Activated CD4-positive, alpha-beta T cell treated with anti-CD3 and anti-CD28 coated beads, Interleukin-2, amount 10 ng/mL, durations not matched to agents 7 days and 5 days (primary cell): Measurements from ENCODE around the gene SSBP3. TPM values are rescaled to one million over a fixed set of nuclear protein-coding genes. Genes with fewer than 3 reads are reported as not detected.

ENCODE experiments used
- CTCF ChIA-PET: fragments of 350-600 bp; sonication (Branson Sonifier 250); formaldehyde crosslinking; loops from one replicate; lab custom pipeline; 2021; ENCODE audit warnings: antibody characterized with exemption; lab: Charles Lee
- POLR2A ChIA-PET: fragments of 350-600 bp; sonication (Branson Sonifier 250); formaldehyde crosslinking; loops from one replicate; lab custom pipeline; 2021; ENCODE audit warnings: antibody characterized with exemption; lab: Charles Lee
- DNase-seq: peaks from one replicate; pipeline ENCODE4 v3.0.0-alpha.2; 2020
- H3K27ac Mint-ChIP-seq: one replicate; pipeline ENCODE4 v1.8.0; 2021; ENCODE audit warnings: mild to moderate bottlenecking, moderate library complexity, mixed read lengths
- H3K27me3 Mint-ChIP-seq: one replicate; pipeline ENCODE4 v1.8.0; 2021; ENCODE audit warnings: mixed read lengths
- H3K36me3 Mint-ChIP-seq: one replicate; pipeline ENCODE4 v1.8.0; 2021; ENCODE audit warnings: low read depth, mixed read lengths
- H3K4me1 Mint-ChIP-seq: one replicate; pipeline ENCODE4 v1.8.0; 2021; ENCODE audit warnings: mixed read lengths
- H3K4me3 Mint-ChIP-seq: one replicate; pipeline ENCODE4 v1.8.0; 2021; ENCODE audit warnings: mild to moderate bottlenecking, moderate library complexity, mixed read lengths
- H3K9me3 Mint-ChIP-seq: one replicate; pipeline ENCODE4 v1.8.0; 2021; ENCODE audit warnings: mixed read lengths
- total RNA-seq, 2 experiments: library from RNA; stranded (reverse); gene quantifications; one replicate each; pipeline ENCODE4 v1.2.3, GENCODE V29; 2021

Gene SSBP3
- total RNA-seq, 2 experiments from 2014 or later, result 93.4 to 127 TPM

DNA sequence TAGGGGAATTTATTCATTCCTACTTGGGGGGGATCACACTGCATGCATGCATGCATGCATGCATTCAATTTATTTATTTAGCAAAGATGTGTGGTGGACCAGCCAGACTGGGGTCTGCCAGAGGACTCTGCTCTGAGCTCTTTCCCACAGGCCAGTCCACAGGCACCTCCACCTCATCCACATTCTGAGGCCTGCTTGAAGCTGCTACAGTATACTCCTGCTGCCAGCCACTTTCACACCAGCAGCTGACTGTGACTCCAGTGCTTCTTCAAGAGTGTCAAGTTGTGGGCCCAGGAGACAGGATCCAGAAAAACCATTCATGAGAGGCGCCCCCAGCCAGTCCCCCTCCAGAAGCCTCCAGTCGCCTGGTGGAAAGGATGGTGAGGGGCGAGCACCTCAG lies 30.9 kb downstream of the SSBP3 start:
- DNase-seq, result no peak
- CTCF ChIA-PET, result interaction anchor here (0.9 to 1.2 kb wide), 2 partner anchors 17 to 19 kb away, joined by 3 read pairs; no protein-coding TSS in a partner anchor
- POLR2A ChIA-PET, result no interaction called here
- H3K27ac Mint-ChIP-seq, result no peak overlapping the region
- H3K4me1 Mint-ChIP-seq, result peaks cover 78% of the 10 kb centered on the region
- H3K36me3 Mint-ChIP-seq, result peaks cover 24% of the 10 kb centered on the region
- H3K9me3 Mint-ChIP-seq, result no peaks in the 10 kb centered on the region
- H3K4me3 Mint-ChIP-seq, result no peak overlapping the region
- no peaks in the 10 kb centered on the region for H3K27me3 Mint-ChIP-seq

DNA sequence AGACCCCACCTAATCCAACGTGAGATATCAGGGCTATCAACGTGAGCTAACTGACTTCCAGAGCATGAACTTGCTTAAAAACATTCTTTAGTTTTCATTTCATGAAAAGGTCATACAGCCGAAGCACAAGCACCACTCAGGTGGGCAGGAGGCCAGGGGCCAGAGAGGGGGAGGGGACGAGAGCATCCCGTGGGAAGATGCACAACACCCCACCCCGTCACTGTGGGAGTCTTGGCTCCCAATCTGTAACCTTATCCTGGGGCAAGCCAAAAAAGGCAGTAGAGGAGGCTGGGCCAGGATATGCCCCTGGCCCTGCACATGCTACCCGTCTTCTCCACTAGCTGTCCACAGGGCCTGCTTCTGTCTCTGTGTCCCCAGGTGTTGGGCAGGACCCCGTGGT lies 31.4 kb downstream of the SSBP3 start:
- peaks cover 77% of the 10 kb centered on the region for H3K4me1 Mint-ChIP-seq

DNA sequence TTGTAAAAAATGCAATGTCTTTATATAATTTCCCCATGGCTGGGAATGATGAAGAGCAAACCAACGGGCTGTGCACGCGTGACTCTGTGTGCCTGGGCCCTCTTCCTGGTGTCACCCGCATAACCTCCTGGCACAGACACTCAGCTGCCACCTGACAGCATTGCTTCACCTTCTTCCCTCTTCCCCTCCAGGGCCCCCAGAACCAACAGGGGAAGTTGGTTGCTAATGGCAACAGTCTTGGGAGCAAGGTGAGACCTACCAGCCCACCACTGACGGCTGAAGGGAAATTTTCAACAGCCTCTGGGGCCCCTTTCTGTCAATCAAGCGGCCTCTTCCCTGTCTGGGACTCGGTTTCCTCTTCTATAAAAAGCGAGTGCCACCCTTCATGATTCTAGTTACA lies 33.2 kb downstream of the SSBP3 start:
- POLR2A ChIA-PET, result no interaction called here
- DNase-seq, result no peak

More for the DNA sequence above, 31.4 kb downstream of the SSBP3 start:
- peaks cover 28% of the 10 kb centered on the region for H3K36me3 Mint-ChIP-seq
- no peak overlapping the region for H3K4me3 Mint-ChIP-seq
- no peaks in the 10 kb centered on the region for H3K27me3 Mint-ChIP-seq
- POLR2A ChIA-PET, result no interaction called here
- no peaks in the 10 kb centered on the region for H3K9me3 Mint-ChIP-seq
- H3K27ac Mint-ChIP-seq, result peak overlapping the region; percentile 34
- CTCF ChIA-PET, result interaction anchor here (0.9 to 1.2 kb wide), 2 partner anchors 17 to 19 kb away, joined by 3 read pairs; no protein-coding TSS in a partner anchor
- no peak for DNase-seq

DNA sequence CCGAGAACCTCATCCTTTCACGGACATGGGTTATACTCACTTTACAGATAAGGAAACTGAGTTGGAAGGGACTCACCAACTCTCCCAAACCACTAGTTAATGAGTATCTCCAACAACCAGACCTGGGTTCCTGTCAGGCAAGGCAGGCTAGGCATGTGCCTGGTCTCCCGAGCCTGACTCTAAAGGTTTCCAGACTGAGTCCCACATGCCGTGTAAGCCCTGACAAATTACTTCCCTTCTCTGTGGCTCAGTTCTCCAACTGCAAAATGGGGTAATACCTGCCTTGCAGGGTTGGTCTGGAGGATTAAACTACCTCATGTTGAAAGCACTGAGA lies 34.3 kb downstream of the SSBP3 start:
- Mint-ChIP-seq H3K27me3 (no peaks in the 10 kb centered on the region), H3K4me1 (peaks cover 49% of the 10 kb centered on the region), H3K9me3 (no peaks in the 10 kb centered on the region), H3K36me3 (peaks cover 19% of the 10 kb centered on the region), H3K4me3 (no peak overlapping the region), H3K27ac (no peak overlapping the region)
- no peak for DNase-seq
- POLR2A ChIA-PET, result no interaction called here
- CTCF ChIA-PET, result no interaction called here

More for the DNA sequence above, 33.2 kb downstream of the SSBP3 start:
- Mint-ChIP-seq H3K27me3 (no peaks in the 10 kb centered on the region), H3K4me1 (peaks cover 60% of the 10 kb centered on the region), H3K9me3 (no peaks in the 10 kb centered on the region), H3K36me3 (peaks cover 20% of the 10 kb centered on the region), H3K27ac (no peak overlapping the region), H3K4me3 (no peak overlapping the region)
- CTCF ChIA-PET, result interaction anchor here (1.1 kb wide), 1 partner anchor 8 kb away, joined by 3 read pairs; no protein-coding TSS in a partner anchor

DNA sequence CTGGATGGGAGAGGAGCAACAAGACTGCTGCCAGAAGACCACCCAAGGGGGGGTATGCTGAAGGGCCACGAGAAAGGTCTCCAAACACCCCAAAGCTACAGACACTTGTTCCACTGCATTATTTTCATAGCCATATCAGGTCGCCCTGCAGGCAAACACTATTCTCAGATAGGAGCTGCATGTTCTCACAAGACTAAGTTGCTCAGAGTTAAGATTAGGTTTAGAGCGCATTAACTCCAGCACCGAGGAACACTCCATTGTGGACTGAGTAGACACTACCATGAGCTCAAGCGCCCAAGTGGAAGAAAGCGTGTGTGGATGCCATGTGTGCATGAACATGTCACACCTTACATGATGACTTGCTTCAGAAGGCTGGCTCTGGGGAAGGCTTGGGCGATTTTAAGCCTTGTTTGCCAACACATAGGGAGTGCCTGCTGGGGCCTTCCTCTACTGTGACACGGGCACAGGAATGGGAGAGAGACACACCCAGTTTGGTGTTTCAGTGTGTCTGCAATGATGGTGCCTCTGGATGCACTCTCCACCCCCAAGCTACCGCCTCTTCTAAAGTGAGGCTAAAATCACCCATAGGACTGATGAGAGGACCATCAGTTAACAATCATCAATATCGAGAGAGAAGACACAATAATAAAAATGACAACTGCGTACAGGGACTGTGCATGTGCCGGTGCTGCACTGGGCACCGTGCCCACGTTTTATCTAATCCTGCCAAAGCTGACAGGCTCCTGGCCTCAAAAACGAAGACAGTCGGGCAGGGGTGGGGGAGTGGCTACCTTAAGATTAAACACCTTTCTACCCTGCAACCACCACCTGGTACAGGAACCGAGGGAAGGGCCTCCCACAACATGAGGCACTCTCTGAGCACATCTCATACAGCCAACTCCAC lies 34.9 kb downstream of the SSBP3 start:
- Mint-ChIP-seq H3K9me3 (no peaks in the 10 kb centered on the region), H3K27ac (peak overlapping the region; percentile 74), H3K4me3 (no peak overlapping the region), H3K4me1 (peaks cover 43% of the 10 kb centered on the region), H3K36me3 (peaks cover 20% of the 10 kb centered on the region), H3K27me3 (no peaks in the 10 kb centered on the region)
- POLR2A ChIA-PET, result no interaction called here
- DNase-seq, result no peak
- CTCF ChIA-PET, result interaction anchor here (0.6 to 1.1 kb wide), 2 partner anchors 15 to 46 kb away, joined by 3 read pairs; no protein-coding TSS in a partner anchor

DNA sequence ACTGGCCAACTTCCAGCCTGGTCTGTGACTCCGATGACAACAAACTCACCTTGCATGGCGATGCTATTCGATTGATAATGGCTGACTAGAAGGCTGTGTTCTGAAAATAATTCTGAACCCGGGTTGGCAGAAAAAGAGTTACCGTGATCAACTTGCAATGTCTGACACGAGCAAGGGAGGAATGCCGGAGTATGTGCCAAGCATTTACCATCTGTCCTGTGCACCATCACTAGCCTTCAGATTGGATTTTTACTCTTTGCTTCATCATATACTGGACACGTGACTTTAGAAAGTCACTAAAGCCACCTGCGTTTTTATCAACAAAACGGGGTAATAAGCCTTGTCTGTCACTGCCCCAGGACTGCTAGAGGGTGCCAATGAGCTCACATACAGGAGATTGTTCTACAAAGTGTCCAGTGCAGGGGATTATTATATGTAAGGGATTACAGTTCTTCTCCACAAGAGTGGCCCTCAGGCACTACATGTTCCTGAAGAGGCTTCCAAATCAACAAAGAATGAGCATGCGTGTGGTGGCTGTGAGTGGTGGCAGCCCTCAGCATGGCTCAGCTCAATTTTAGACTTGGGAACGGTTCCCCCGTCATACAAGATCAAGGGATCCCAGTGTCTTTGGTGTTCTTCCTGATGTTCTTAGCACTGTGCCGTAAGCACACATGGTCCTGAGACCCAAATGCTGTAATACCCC lies 35.8 kb downstream of the SSBP3 start:
- ChIA-PET POLR2A (no interaction called here), CTCF (interaction anchor here (0.6 to 1.1 kb wide), 2 partner anchors 15 to 47 kb away, joined by 3 read pairs; no protein-coding TSS in a partner anchor)
- H3K4me3 Mint-ChIP-seq, result no peak overlapping the region
- H3K9me3 Mint-ChIP-seq, result no peaks in the 10 kb centered on the region
- peaks cover 40% of the 10 kb centered on the region for H3K4me1 Mint-ChIP-seq
- no peak overlapping the region for H3K27ac Mint-ChIP-seq
- DNase-seq, result no peak
- peaks cover 20% of the 10 kb centered on the region for H3K36me3 Mint-ChIP-seq
- H3K27me3 Mint-ChIP-seq, result no peaks in the 10 kb centered on the region

DNA sequence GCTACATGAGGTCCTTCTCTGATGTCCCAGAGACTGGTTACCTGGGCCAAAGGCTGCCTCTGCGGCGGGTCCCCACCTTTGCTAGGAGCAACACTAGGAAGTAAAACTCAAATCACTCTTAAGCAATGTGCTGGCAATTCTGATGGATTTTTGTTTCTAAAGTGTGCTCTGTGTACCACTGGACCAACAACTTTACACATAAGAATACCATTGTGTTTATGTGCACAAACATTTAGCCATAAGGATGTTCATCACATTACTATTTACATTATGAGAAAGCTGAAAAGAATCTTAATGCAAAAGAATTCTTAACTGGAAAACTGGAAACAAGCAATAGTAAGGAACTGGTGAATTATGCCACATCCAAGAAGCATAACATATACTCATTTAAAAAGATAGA lies 38.6 kb downstream of the SSBP3 start:
- no peak for DNase-seq
- POLR2A ChIA-PET, result no interaction called here
- CTCF ChIA-PET, result no interaction called here
- Mint-ChIP-seq H3K36me3 (peaks cover 23% of the 10 kb centered on the region), H3K27ac (no peak overlapping the region), H3K27me3 (no peaks in the 10 kb centered on the region), H3K4me3 (no peak overlapping the region), H3K9me3 (no peaks in the 10 kb centered on the region), H3K4me1 (peaks cover 32% of the 10 kb centered on the region)

DNA sequence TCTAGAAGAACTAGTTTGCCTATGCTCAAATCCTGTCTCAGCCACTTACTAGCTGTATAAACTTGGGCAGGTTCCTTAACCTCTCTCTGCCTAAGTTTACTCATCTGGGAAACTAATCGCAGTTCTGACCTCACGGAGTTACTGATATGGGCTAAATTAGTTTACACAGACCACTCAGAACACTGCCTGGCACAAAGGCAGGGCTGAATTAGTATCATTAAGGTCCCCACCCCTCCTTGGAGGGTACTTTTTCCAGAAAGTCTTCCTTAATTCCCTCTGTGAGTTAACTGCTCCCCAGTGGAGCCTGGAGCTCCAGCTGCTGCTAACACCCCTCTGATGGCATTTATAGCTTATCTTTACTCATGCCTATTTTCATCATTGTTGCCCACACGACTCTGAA lies 40.3 kb downstream of the SSBP3 start:
- peaks cover 20% of the 10 kb centered on the region for H3K36me3 Mint-ChIP-seq
- no peak overlapping the region for H3K27ac Mint-ChIP-seq
- CTCF ChIA-PET, result interaction anchor here (0.9 to 1.8 kb wide), 2 partner anchors 8 to 17 kb away, joined by 3 to 4 read pairs; no protein-coding TSS in a partner anchor
- no peak overlapping the region for H3K4me3 Mint-ChIP-seq
- DNase-seq, result no peak
- H3K4me1 Mint-ChIP-seq, result peaks cover 27% of the 10 kb centered on the region
- H3K9me3 Mint-ChIP-seq, result no peaks in the 10 kb centered on the region
- POLR2A ChIA-PET, result no interaction called here
- H3K27me3 Mint-ChIP-seq, result no peaks in the 10 kb centered on the region

DNA sequence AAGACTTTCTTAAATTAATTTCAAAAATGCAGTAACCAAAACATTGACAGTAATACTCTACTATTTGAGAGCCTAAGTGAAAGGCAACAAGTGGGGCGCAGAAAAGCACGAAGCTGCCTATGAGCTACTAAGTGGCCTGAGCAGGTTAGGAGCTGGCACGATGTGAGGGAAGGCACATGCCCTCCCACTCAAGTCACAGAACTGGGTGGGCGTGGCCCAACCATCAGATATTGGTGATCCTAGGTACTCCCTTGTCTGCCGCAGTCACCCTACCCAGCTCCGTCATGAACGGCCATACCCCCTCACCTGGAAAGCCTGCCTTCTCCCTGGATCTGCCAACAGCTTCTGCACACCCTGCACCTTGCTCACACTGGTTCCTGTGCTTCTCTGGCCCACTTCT lies 40.8 kb downstream of the SSBP3 start:
- peaks cover 32% of the 10 kb centered on the region for H3K4me1 Mint-ChIP-seq
- no peak for DNase-seq
- CTCF ChIA-PET, result interaction anchor here (0.9 to 1.8 kb wide), 2 partner anchors 8 to 18 kb away, joined by 3 to 4 read pairs; no protein-coding TSS in a partner anchor
- H3K27ac Mint-ChIP-seq, result no peak overlapping the region
- POLR2A ChIA-PET, result no interaction called here
- peaks cover 20% of the 10 kb centered on the region for H3K36me3 Mint-ChIP-seq
- H3K4me3 Mint-ChIP-seq, result no peak overlapping the region
- no peaks in the 10 kb centered on the region for H3K9me3 Mint-ChIP-seq
- H3K27me3 Mint-ChIP-seq, result no peaks in the 10 kb centered on the region

DNA sequence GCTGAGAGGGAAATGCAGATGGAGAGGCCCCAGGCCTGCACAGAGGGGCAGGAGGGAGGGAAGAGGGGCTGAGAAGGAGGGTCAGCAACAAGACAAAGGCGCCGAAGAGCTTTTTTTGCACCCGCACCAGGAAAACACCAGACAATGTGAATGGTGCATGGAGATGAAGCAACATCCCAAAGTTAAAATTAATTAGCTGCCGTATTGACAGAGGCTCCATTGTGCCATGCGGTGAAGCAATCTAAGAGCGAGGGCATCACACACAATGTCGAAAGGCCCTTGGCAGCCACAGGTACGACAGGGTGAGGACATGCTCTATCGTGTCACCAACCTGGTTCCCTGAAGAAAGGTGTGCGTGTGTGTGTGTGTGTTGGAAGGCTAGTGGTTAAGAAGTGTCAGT lies 41.2 kb downstream of the SSBP3 start:
- Mint-ChIP-seq H3K27ac (no peak overlapping the region), H3K9me3 (no peaks in the 10 kb centered on the region), H3K4me1 (peaks cover 36% of the 10 kb centered on the region), H3K27me3 (no peaks in the 10 kb centered on the region), H3K36me3 (peaks cover 20% of the 10 kb centered on the region), H3K4me3 (no peak overlapping the region)
- ChIA-PET CTCF (interaction anchor here (0.5 to 1.8 kb wide), 2 partner anchors 8 to 533 kb away, joined by 3 read pairs; no protein-coding TSS in a partner anchor), POLR2A (no interaction called here)
- no peak for DNase-seq

DNA sequence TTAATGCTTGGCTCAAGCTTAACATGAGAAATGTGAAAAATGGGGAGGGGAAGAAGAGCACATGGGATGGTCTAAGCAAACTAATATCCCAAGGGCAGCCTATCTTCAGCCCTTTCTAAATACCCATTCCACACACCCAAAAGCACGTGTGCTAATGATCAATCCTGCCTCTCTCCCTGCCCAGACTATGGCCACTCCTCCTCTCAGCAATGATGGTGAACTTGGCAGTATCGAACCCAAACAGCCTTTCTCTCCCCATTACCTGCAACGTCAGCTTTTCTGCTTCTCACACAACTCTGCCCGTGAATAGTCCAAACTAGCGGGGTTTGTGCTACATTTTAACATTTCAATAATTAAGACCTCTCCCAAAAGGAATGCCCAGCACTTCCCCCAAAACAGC lies 41.6 kb downstream of the SSBP3 start:
- Mint-ChIP-seq H3K27ac (no peak overlapping the region), H3K4me1 (peaks cover 37% of the 10 kb centered on the region), H3K36me3 (peaks cover 19% of the 10 kb centered on the region), H3K4me3 (no peak overlapping the region), H3K27me3 (no peaks in the 10 kb centered on the region), H3K9me3 (no peaks in the 10 kb centered on the region)
- no peak for DNase-seq
- POLR2A ChIA-PET, result no interaction called here
- CTCF ChIA-PET, result interaction anchor here (0.5 to 1.8 kb wide), 2 partner anchors 9 to 533 kb away, joined by 3 read pairs; no protein-coding TSS in a partner anchor

DNA sequence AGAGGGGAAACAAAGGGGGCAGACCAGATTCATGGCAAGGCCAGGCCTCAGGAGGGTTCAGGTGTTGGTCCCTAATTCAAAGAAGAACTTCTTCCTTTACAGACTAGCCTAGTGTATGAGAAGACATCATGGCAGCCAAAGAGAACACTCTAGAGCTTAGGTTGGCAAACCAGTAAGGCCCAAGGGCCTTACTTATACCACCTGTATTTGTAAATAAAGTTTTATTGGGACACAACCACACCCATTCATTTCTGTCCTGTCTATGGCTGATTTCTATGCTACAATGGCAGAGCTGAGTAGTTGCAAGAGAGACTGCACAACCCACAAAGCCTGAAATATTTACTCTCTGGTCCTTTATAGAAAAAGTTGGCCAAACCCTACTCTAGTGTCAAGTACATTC lies 42.3 kb downstream of the SSBP3 start:
- Mint-ChIP-seq H3K27me3 (no peaks in the 10 kb centered on the region), H3K9me3 (no peaks in the 10 kb centered on the region), H3K27ac (no peak overlapping the region), H3K4me3 (no peak overlapping the region), H3K36me3 (peaks cover 21% of the 10 kb centered on the region), H3K4me1 (peaks cover 39% of the 10 kb centered on the region)
- no peak for DNase-seq
- ChIA-PET CTCF (interaction anchor here (1.8 kb wide), 1 partner anchor 10 kb away, joined by 3 read pairs; no protein-coding TSS in a partner anchor), POLR2A (interaction anchor here (0.6 kb wide), 1 partner anchor 631 kb away, joined by 4 read pairs; no protein-coding TSS in a partner anchor)
